ENCODE results near the gene CASKIN1. TPM values are rescaled to one million over a fixed set of nuclear protein-coding genes. Genes with fewer than 3 reads are reported as not detected.

Gene CASKIN1
- total RNA-seq, 1 donor from 2014 or later, result 1.2 TPM

Small RNAs within 50 kb of the gene (microRNA-seq; reads per million reads assigned to microRNA genes)
- gene MIR3180-5, result not detected
- not detected for gene MIR4516

Other genes with a start within 250 kb of the CASKIN1 start
- 202 TPM for gene RPL3L, start 241.9 kb downstream of the CASKIN1 start, total RNA-seq
- gene NDUFB10, start 237.1 kb downstream of the CASKIN1 start, total RNA-seq, result 390 TPM
- gene RPS2, start 231.8 kb downstream of the CASKIN1 start, total RNA-seq, result 702 TPM
- gene RNF151, start 229.7 kb downstream of the CASKIN1 start, total RNA-seq, result not detected
- 18.3 TPM for gene TBL3, start 224.6 kb downstream of the CASKIN1 start, total RNA-seq
- gene NOXO1, start 215.1 kb downstream of the CASKIN1 start, total RNA-seq, result not detected
- gene GFER, start 212.4 kb downstream of the CASKIN1 start, total RNA-seq, result 25.5 TPM
- gene SYNGR3, start 206.6 kb downstream of the CASKIN1 start, total RNA-seq, result 1.8 TPM
- gene ZNF598, start 186.8 kb downstream of the CASKIN1 start, total RNA-seq, result 21.9 TPM
- not detected for gene NPW, start 176.8 kb downstream of the CASKIN1 start, total RNA-seq
- 183 TPM for gene NHERF2, start 169.7 kb downstream of the CASKIN1 start, total RNA-seq
- 10.4 TPM for gene NTHL1, start 148.8 kb downstream of the CASKIN1 start, total RNA-seq
- 73.3 TPM for gene TSC2, start 148.6 kb downstream of the CASKIN1 start, total RNA-seq
- gene PKD1, start 60.7 kb downstream of the CASKIN1 start, total RNA-seq, result 178 TPM
- gene RAB26, start 48.0 kb downstream of the CASKIN1 start, total RNA-seq, result 2.2 TPM
- 35.7 TPM for gene TRAF7, start 40.8 kb downstream of the CASKIN1 start, total RNA-seq
- 26.3 TPM for gene MLST8, start 8.8 kb upstream of the CASKIN1 start, total RNA-seq
- 7.0 TPM for gene BRICD5, start 14.3 kb upstream of the CASKIN1 start, total RNA-seq
- gene PGP, start 18.2 kb upstream of the CASKIN1 start, total RNA-seq, result 23.4 TPM
- 13.7 TPM for gene E4F1, start 27.0 kb upstream of the CASKIN1 start, total RNA-seq
- 0.57 TPM for gene DNASE1L2, start 39.8 kb upstream of the CASKIN1 start, total RNA-seq
- gene ECI1, start 55.0 kb upstream of the CASKIN1 start, total RNA-seq, result 139 TPM
- 106 TPM for gene RNPS1, start 71.5 kb upstream of the CASKIN1 start, total RNA-seq
- gene ABCA3, start 144.1 kb upstream of the CASKIN1 start, total RNA-seq, result 13.6 TPM
- 0.86 TPM for gene CCNF, start 232.8 kb upstream of the CASKIN1 start, total RNA-seq

Measured in cardiac septum (tissue), 1 donor.